Neural cell (in vitro differentiated cells): ENCODE data around the gene PTPRA. TPM values are rescaled to one million over a fixed set of nuclear protein-coding genes. Genes with fewer than 3 reads are reported as not detected.
A peak's percentile ranks its signal among the peaks of the same experiment; 100 is the strongest.

Experiments used
- H2AFZ ChIP-seq: fragments of 200-600, 300-800 bp; sonication (generic), shearing (Covaris generic); 2 replicates; pipeline ENCODE4 v1.6.0; 2014; ENCODE audit warnings: low read depth, mild to moderate bottlenecking, antibody characterized with exemption, low read length, moderate library complexity
- H3F3A ChIP-seq: fragments of 200-600 bp; shearing (Covaris generic); 2 replicates; pipeline ENCODE4 v1.6.1; 2016; ENCODE audit warnings: mild to moderate bottlenecking, moderate library complexity, mixed read lengths, antibody characterized with exemption, low read length; ENCODE audit not compliant: insufficient read depth, poor library complexity, severe bottlenecking
- H3K27ac ChIP-seq: fragments of 200-600, 300-800 bp; sonication (generic), shearing (Covaris generic); 2 replicates; pipeline ENCODE4 v1.5.1; 2014; ENCODE audit warnings: mild to moderate bottlenecking, low read length, moderate library complexity
- H3K27me3 ChIP-seq: fragments of 300-800, 200-600 bp; sonication (generic), shearing (Covaris generic); 2 replicates; pipeline ENCODE4 v1.6.0; 2014; ENCODE audit warnings: mild to moderate bottlenecking, low read depth, low read length, moderate library complexity; ENCODE audit not compliant: insufficient read depth
- H3K36me3 ChIP-seq: fragments of 300-800, 200-600 bp; sonication (generic), shearing (Covaris generic); 2 replicates; pipeline ENCODE4 v1.5.1; 2014; ENCODE audit warnings: mild to moderate bottlenecking, antibody characterized with exemption, low read length, moderate library complexity; ENCODE audit not compliant: insufficient read depth
- H3K4me2 ChIP-seq: fragments of 300-800, 200-600 bp; sonication (generic), shearing (Covaris generic); 2 replicates; pipeline ENCODE4 v1.6.0; 2014; ENCODE audit warnings: mild to moderate bottlenecking, low read length
- H3K4me3 ChIP-seq: fragments of 300-800, 200-600 bp; sonication (generic), shearing (Covaris generic); 2 replicates; pipeline ENCODE4 v1.5.1; 2014; ENCODE audit warnings: mild to moderate bottlenecking, low read length, moderate library complexity
- H3K79me2 ChIP-seq: fragments of 200-600 bp; shearing (Covaris generic); replicated peaks from 2 replicates; pipeline ENCODE4 v1.6.0; 2014; ENCODE audit warnings: mild to moderate bottlenecking, low read length, moderate library complexity; ENCODE audit not compliant: insufficient read depth
- H3K9ac ChIP-seq: fragments of 300-800, 200-600 bp; sonication (generic), shearing (Covaris generic); 2 replicates; pipeline ENCODE4 v1.6.1; 2016; ENCODE audit warnings: mild to moderate bottlenecking, low read length, mixed read lengths
- H3K9me2 ChIP-seq: fragments of 200-600 bp; shearing (Covaris generic); 2 replicates; pipeline ENCODE4 v1.6.1; 2016; ENCODE audit warnings: mild to moderate bottlenecking, low read length, mixed read lengths; ENCODE audit not compliant: insufficient read depth
- H3K9me3 ChIP-seq: fragments of 200-600, 300-800 bp; sonication (generic), shearing (Covaris generic); 2 replicates; pipeline ENCODE4 v1.6.1; 2016; ENCODE audit warnings: mild to moderate bottlenecking, mixed run types, low read length, moderate library complexity, mixed read lengths
- H4K20me1 ChIP-seq: fragments of 200-600 bp; shearing (Covaris generic); 2 replicates; pipeline ENCODE4 v1.6.1; 2016; ENCODE audit warnings: mild to moderate bottlenecking, mixed run types; ENCODE audit not compliant: insufficient read depth
- EP300 ChIP-seq: fragments of 450-650 bp; conservative IDR thresholded peaks from 2 replicates; pipeline ENCODE4 v1.6.1; 2014; ENCODE audit warnings: antibody characterized with exemption, mild to moderate bottlenecking, moderate library complexity; ENCODE audit not compliant: poor library complexity, severe bottlenecking
- EZH2 ChIP-seq: fragments of 200-600, 300-800 bp; shearing (Covaris generic), sonication (generic); IDR thresholded peaks from 2 replicates; pipeline ENCODE4 v1.6.1; 2014; ENCODE audit warnings: antibody characterized with exemption, low read length, borderline replicate concordance, mild to moderate bottlenecking; ENCODE audit not compliant: insufficient read depth, poor library complexity, severe bottlenecking
- MXI1 ChIP-seq: fragments of 450-650 bp; conservative IDR thresholded peaks from 2 replicates; pipeline ENCODE4 v1.6.1; 2014; ENCODE audit warnings: antibody characterized with exemption, mild to moderate bottlenecking; ENCODE audit not compliant: poor library complexity, severe bottlenecking
- POLR2AphosphoS5 ChIP-seq: IDR thresholded peaks from 2 replicates; pipeline ENCODE4 v1.6.1; 2012
- RAD21 ChIP-seq: fragments of 450-650 bp; conservative IDR thresholded peaks from 2 replicates; pipeline ENCODE4 v1.6.1; 2014; ENCODE audit warnings: antibody characterized with exemption, mild to moderate bottlenecking, moderate library complexity
- SMC3 ChIP-seq: fragments of 450-650 bp; conservative IDR thresholded peaks from 2 replicates; pipeline ENCODE4 v1.6.1; 2014; ENCODE audit warnings: antibody characterized with exemption, mild to moderate bottlenecking, moderate library complexity; ENCODE audit not compliant: poor library complexity
- TAF1 ChIP-seq: IDR thresholded peaks from 2 replicates; pipeline ENCODE4 v1.6.1; 2012; ENCODE audit warnings: low read depth
- polyA plus RNA-seq: library from polyadenylated mRNA; depleted of rRNA; stranded (reverse); fragments of >200 nt; gene quantifications from 2 replicates; pipeline ENCODE4 v1.2.3, GENCODE V29; 2014
- TF ChIP-seq, protein P1 (sequence below): fragments of 450-650 bp; IDR thresholded peaks from 2 replicates; pipeline ENCODE4 v1.5.1; 2014; ENCODE audit warnings: antibody characterized with exemption, mild to moderate bottlenecking, moderate library complexity; ENCODE audit not compliant: poor library complexity, severe bottlenecking
- TF ChIP-seq, protein P2 (sequence below): IDR thresholded peaks from 2 replicates; pipeline ENCODE4 v1.6.1; 2012; ENCODE audit warnings: borderline replicate concordance

Gene PTPRA
- polyA plus RNA-seq, 1 donor from 2014 or later: 68.2 TPM

DNA sequence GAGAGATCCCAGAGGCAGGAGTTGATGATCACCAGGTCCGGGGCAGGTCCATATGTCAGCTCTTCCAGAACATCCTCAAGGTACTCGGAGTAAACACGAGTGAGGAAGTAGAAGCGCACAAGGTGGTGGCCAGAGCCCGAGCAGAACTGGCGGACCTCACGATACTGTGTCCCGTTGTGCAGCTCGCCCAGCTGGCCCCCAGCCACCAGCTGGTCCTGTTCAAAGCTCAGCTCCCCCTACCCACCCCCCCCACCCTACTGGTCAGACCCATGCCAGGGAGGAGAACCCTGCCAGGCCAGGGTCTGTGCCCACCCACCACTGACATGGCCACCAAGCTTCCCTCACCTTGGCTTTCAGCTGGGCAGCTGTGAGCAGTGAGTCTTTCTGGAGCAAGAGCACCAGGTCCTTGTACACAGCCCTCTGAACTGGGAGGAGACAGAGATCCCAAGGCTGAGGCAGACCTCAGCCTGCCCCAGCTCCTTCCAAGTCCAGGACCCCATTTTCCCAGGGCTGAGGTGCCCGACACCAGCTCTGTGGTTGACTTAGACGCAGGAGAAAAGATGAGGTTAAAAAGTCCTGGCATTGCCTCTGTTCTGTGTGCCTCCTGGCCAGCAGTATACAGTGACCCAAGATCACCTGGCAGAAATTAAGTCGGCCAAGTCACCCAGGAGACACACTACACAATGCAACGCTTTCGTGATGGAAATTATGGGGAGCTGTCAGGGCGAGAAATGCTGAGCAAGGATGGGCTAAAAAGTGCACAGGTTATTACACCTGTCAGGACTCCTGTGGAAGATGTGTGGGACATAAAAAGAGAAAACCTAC, 34.2 kb upstream of the PTPRA start:
- no peaks in the 10 kb centered on the region for H4K20me1 ChIP-seq
- no peak overlapping the region for H2AFZ ChIP-seq
- peak overlapping the region; percentile 97 for H3K4me3 ChIP-seq
- H3K9me3 ChIP-seq: no peaks in the 10 kb centered on the region
- H3K36me3 ChIP-seq: no peaks in the 10 kb centered on the region
- no peaks in the 10 kb centered on the region for H3K27me3 ChIP-seq
- TF ChIP-seq EZH2 (no peak), SMC3 (no peak), EP300 (no peak), RAD21 (no peak), MXI1 (no peak), POLR2AphosphoS5 (no peak), TAF1 (no peak)
- TF ChIP-seq, protein P1, sequence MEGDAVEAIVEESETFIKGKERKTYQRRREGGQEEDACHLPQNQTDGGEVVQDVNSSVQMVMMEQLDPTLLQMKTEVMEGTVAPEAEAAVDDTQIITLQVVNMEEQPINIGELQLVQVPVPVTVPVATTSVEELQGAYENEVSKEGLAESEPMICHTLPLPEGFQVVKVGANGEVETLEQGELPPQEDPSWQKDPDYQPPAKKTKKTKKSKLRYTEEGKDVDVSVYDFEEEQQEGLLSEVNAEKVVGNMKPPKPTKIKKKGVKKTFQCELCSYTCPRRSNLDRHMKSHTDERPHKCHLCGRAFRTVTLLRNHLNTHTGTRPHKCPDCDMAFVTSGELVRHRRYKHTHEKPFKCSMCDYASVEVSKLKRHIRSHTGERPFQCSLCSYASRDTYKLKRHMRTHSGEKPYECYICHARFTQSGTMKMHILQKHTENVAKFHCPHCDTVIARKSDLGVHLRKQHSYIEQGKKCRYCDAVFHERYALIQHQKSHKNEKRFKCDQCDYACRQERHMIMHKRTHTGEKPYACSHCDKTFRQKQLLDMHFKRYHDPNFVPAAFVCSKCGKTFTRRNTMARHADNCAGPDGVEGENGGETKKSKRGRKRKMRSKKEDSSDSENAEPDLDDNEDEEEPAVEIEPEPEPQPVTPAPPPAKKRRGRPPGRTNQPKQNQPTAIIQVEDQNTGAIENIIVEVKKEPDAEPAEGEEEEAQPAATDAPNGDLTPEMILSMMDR: no peak
- TF ChIP-seq, protein P2, sequence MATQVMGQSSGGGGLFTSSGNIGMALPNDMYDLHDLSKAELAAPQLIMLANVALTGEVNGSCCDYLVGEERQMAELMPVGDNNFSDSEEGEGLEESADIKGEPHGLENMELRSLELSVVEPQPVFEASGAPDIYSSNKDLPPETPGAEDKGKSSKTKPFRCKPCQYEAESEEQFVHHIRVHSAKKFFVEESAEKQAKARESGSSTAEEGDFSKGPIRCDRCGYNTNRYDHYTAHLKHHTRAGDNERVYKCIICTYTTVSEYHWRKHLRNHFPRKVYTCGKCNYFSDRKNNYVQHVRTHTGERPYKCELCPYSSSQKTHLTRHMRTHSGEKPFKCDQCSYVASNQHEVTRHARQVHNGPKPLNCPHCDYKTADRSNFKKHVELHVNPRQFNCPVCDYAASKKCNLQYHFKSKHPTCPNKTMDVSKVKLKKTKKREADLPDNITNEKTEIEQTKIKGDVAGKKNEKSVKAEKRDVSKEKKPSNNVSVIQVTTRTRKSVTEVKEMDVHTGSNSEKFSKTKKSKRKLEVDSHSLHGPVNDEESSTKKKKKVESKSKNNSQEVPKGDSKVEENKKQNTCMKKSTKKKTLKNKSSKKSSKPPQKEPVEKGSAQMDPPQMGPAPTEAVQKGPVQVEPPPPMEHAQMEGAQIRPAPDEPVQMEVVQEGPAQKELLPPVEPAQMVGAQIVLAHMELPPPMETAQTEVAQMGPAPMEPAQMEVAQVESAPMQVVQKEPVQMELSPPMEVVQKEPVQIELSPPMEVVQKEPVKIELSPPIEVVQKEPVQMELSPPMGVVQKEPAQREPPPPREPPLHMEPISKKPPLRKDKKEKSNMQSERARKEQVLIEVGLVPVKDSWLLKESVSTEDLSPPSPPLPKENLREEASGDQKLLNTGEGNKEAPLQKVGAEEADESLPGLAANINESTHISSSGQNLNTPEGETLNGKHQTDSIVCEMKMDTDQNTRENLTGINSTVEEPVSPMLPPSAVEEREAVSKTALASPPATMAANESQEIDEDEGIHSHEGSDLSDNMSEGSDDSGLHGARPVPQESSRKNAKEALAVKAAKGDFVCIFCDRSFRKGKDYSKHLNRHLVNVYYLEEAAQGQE: no peak
- no peak overlapping the region for H3K4me2 ChIP-seq
- no peaks in the 10 kb centered on the region for H3F3A ChIP-seq
- H3K79me2 ChIP-seq: peaks cover 3% of the 10 kb centered on the region
- H3K9me2 ChIP-seq: no peaks in the 10 kb centered on the region
- no peak overlapping the region for H3K9ac ChIP-seq
- no peak overlapping the region for H3K27ac ChIP-seq

DNA sequence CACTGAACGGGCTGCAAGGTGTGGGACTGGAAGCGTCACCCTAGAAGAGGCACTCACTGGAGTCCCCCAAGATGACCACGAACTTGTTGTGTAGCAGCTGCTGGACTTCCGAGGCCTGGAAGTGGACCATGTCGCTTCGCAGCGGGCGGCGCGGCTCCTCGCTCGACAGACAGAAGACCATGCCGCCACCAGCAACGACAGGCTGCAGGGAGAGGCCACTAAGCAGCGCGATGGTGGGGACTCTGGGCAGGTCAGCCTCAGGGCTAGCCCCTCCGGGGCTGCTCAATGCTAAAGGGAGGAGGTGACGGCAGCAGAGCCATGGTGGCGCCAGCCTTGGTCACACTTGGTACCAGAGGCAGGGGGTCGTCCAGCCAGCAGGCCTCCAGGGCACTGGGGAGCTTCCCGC, 33.5 kb upstream of the PTPRA start:
- H3K79me2 ChIP-seq: peaks cover 3% of the 10 kb centered on the region
- no peak overlapping the region for H3K9ac ChIP-seq
- H3K9me2 ChIP-seq: no peaks in the 10 kb centered on the region
- no peaks in the 10 kb centered on the region for H4K20me1 ChIP-seq
- no peak overlapping the region for H3K4me2 ChIP-seq
- peak overlapping the region; percentile 97 for H3K4me3 ChIP-seq
- H2AFZ ChIP-seq: no peak overlapping the region
- no peaks in the 10 kb centered on the region for H3K9me3 ChIP-seq
- no peaks in the 10 kb centered on the region for H3F3A ChIP-seq
- no peak for TF ChIP-seq RAD21
- TF ChIP-seq EP300: no peak
- no peak for TF ChIP-seq EZH2
- TF ChIP-seq, protein P2: no peak
- TF ChIP-seq POLR2AphosphoS5: no peak
- TF ChIP-seq MXI1: no peak
- TF ChIP-seq TAF1: no peak
- TF ChIP-seq, protein P1: no peak
- TF ChIP-seq SMC3: no peak
- H3K27ac ChIP-seq: no peak overlapping the region
- H3K27me3 ChIP-seq: no peaks in the 10 kb centered on the region
- H3K36me3 ChIP-seq: no peaks in the 10 kb centered on the region
